SU-DHL-6 (cell line): ENCODE data around the gene PHKA1.

Source experiments
- EZH2phosphoT487 ChIP-seq: fragments of 200-600 bp; sonication (generic), shearing (Covaris generic); conservative IDR thresholded peaks from 2 replicates; pipeline ENCODE4 v1.6.1; 2018; ENCODE audit warnings: mild to moderate bottlenecking, antibody characterized with exemption, low read length, moderate library complexity, mixed read lengths
- TF ChIP-seq, protein P1 (sequence below): fragments of 200-600 bp; sonication (generic); IDR thresholded peaks from one replicate; pipeline ENCODE4 v1.5.1; 2017; ENCODE audit warnings: antibody characterized with exemption, mild to moderate bottlenecking, low read length, moderate library complexity; ENCODE audit not compliant: insufficient read depth, poor library complexity, severe bottlenecking

DNA sequence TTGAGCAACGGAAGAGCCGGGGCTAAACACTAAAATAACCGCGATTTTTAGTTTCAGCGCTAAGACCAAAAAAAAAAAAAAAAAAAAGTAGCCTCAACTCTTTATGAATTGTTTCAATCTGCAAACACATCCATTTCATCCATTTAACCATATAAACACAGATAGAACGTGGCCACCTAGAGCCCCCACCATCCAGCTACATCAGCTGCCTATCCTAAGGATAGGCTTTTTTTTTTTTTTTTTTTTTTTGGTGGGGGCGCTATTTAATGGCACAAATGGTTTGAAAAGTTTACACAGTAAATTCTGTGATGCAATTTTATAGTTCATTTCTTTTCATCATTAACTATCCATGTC is 141.0 kb downstream of the PHKA1 start:
- TF ChIP-seq, protein P1, sequence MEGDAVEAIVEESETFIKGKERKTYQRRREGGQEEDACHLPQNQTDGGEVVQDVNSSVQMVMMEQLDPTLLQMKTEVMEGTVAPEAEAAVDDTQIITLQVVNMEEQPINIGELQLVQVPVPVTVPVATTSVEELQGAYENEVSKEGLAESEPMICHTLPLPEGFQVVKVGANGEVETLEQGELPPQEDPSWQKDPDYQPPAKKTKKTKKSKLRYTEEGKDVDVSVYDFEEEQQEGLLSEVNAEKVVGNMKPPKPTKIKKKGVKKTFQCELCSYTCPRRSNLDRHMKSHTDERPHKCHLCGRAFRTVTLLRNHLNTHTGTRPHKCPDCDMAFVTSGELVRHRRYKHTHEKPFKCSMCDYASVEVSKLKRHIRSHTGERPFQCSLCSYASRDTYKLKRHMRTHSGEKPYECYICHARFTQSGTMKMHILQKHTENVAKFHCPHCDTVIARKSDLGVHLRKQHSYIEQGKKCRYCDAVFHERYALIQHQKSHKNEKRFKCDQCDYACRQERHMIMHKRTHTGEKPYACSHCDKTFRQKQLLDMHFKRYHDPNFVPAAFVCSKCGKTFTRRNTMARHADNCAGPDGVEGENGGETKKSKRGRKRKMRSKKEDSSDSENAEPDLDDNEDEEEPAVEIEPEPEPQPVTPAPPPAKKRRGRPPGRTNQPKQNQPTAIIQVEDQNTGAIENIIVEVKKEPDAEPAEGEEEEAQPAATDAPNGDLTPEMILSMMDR = peak; percentile 9
- no peak for TF ChIP-seq EZH2phosphoT487
